A673 (cell line): Measurements from ENCODE around the gene SLC2A13.

Source experiments
- CTCF ChIP-seq: fragments of 300-800, 200-600 bp; sonication (generic); conservative IDR thresholded peaks from 2 replicates; pipeline ENCODE4 v1.5.1; 2017; ENCODE audit warnings: low read depth, mild to moderate bottlenecking, antibody characterized with exemption, low read length, moderate library complexity, mixed read lengths
- EZH2 ChIP-seq: fragments of 200-600 bp; sonication (generic); IDR thresholded peaks from 2 replicates; pipeline ENCODE4 v1.6.1; 2017; ENCODE audit warnings: borderline replicate concordance, low read depth, mild to moderate bottlenecking, mixed read lengths, antibody characterized with exemption, low read length; ENCODE audit not compliant: poor library complexity, severe bottlenecking

GRCh38 chr12:40011775-40012129 lies 94.1 kb downstream of the SLC2A13 start:
- no peak for TF ChIP-seq CTCF
- TF ChIP-seq EZH2 = no peak
